ENCODE results near the gene STAG3. TPM values are rescaled to one million over a fixed set of nuclear protein-coding genes. Genes with fewer than 3 reads are reported as not detected.
A peak's percentile ranks its signal among the peaks of the same experiment; 100 is the strongest.
"Not testable (repeated sequence)": the region's sequence is repeated elsewhere in the genome, so short reads cannot be mapped to it uniquely, and the experiment has no call there.

The STAG3 gene
- total RNA-seq, 4 donors from 2014 or later: 0.13 to 0.92 (median 0.50) TPM; not detected in 1

- H3K27ac ChIP-seq (replicated peaks in 1 of 4): no peak overlapping the region
- no peaks in the 10 kb centered on the region for H3K27me3 ChIP-seq
- peaks cover 4 to 19% (median 10%) of the 10 kb centered on the region in 4 donors for H3K4me1 ChIP-seq
- intact Hi-C loops (cut with DNase I): no loop called here
- no peak for TF ChIP-seq EP300 (IDR thresholded peaks at IDR 0.05)
- no peak for TF ChIP-seq POLR2A (IDR thresholded peaks at IDR 0.05; ENCODE audit: low read depth)
- TF ChIP-seq POLR2AphosphoS5 (IDR thresholded peaks at IDR 0.05): no peak
- no peak for TF ChIP-seq CTCF (IDR thresholded peaks at IDR 0.05)
- no peaks in the 10 kb centered on the region for H3K36me3 ChIP-seq
- DNase-seq (ENCODE audit: extremely low spot score): no peak
- no peak overlapping the region for H3K4me3 ChIP-seq
- WGBS: 78% methylated on average over 5 of the region's 5 CpGs
- no peaks in the 10 kb centered on the region for H3K9me3 ChIP-seq
These were observed 35.0 kb downstream of the STAG3 start for GRCh38 chr7:100212631-100213286.

GRCh38 chr7:100213672-100214071 is 36.0 kb downstream of the STAG3 start:
- intact Hi-C loops (cut with DNase I): no loop called here
- H3K4me3 ChIP-seq: no peak overlapping the region
- H3K9me3 ChIP-seq: no peaks in the 10 kb centered on the region
- peaks cover 4 to 19% (median 10%) of the 10 kb centered on the region in 4 donors for H3K4me1 ChIP-seq
- no peaks in the 10 kb centered on the region for H3K36me3 ChIP-seq
- 79% methylated on average over 5 of the region's 6 CpGs for WGBS
- TF ChIP-seq EP300 (IDR thresholded peaks at IDR 0.05): no peak
- TF ChIP-seq CTCF (IDR thresholded peaks at IDR 0.05): no peak
- TF ChIP-seq POLR2AphosphoS5 (IDR thresholded peaks at IDR 0.05): no peak
- no peak for TF ChIP-seq POLR2A (IDR thresholded peaks at IDR 0.05; ENCODE audit: low read depth)
- no peak for DNase-seq (ENCODE audit: extremely low spot score)
- no peak overlapping the region for H3K27ac ChIP-seq (replicated peaks in 1 of 4)
- H3K27me3 ChIP-seq: no peaks in the 10 kb centered on the region

- H3K27ac ChIP-seq (replicated peaks in 1 of 4); H3K36me3 ChIP-seq; H3K4me3 ChIP-seq; DNase-seq (ENCODE audit: extremely low spot score); H3K27me3 ChIP-seq; intact Hi-C loops (cut with DNase I); H3K9me3 ChIP-seq: not testable (repeated sequence)
- 86% methylated on average over 5 of the region's 5 CpGs for WGBS
- peaks cover 4 to 19% (median 10%) of the 10 kb centered on the region in 4 donors for H3K4me1 ChIP-seq
These were observed 36.6 kb downstream of the STAG3 start for GRCh38 chr7:100214356-100214755.

- no peaks in the 10 kb centered on the region for H3K27me3 ChIP-seq
- TF ChIP-seq POLR2A (IDR thresholded peaks at IDR 0.05; ENCODE audit: low read depth): no peak
- peak in 1 of 2 donors; percentile 42 for TF ChIP-seq POLR2AphosphoS5 (IDR thresholded peaks at IDR 0.05)
- 40% methylated on average over 5 of the region's 6 CpGs for WGBS
- intact Hi-C loops (cut with DNase I): loop anchor here (5.0 kb wide), 1 partner anchor 84 kb away; no protein-coding TSS in a partner anchor
- no peak for DNase-seq (ENCODE audit: extremely low spot score)
- no peak overlapping the region for H3K4me3 ChIP-seq
- peaks cover 4 to 19% (median 10%) of the 10 kb centered on the region in 4 donors for H3K4me1 ChIP-seq
- peak overlapping the region in 1 of 4 donors; percentile 36 for H3K27ac ChIP-seq (replicated peaks in 1 of 4)
- peaks cover 0 to 6% (median 3%) of the 10 kb centered on the region in 4 donors for H3K36me3 ChIP-seq
- no peaks in the 10 kb centered on the region for H3K9me3 ChIP-seq
These were observed 38.2 kb downstream of the STAG3 start for GRCh38 chr7:100215895-100216294.

- not testable (repeated sequence) for DNase-seq (ENCODE audit: extremely low spot score); H3K4me3 ChIP-seq; H3K9me3 ChIP-seq; H3K27ac ChIP-seq (replicated peaks in 1 of 4); H3K27me3 ChIP-seq
- H3K4me1 ChIP-seq: peaks cover 4 to 19% (median 10%) of the 10 kb centered on the region in 4 donors
- peak; percentile 46 to 55 (median 51) for TF ChIP-seq CTCF (IDR thresholded peaks at IDR 0.05)
- peaks cover 0 to 26% (median 23%) of the 10 kb centered on the region in 4 donors for H3K36me3 ChIP-seq
- intact Hi-C loops (cut with DNase I): loop anchor here (5.0 kb wide), 1 partner anchor 86 kb away; no protein-coding TSS in a partner anchor
- 0% methylated on average over 1 of the region's 5 CpGs for WGBS
These were observed 40.2 kb downstream of the STAG3 start for GRCh38 chr7:100217934-100218333.
